Suprapubic skin (tissue), 3 donors: ENCODE measurements around the gene DIAPH2.

Experiments
- POLR2AphosphoS5 ChIP-seq, 3 donors: sonication (generic); formaldehyde crosslinking; IDR thresholded peaks; one replicate each; pipeline ENCODE4 v1.6.1; 2017; ENCODE audit warnings: antibody characterized with exemption in 3 of 3
- TF ChIP-seq, protein P1 (sequence below), 2 donors: fragments of 200-600 bp in 1 of 2; fragments of 450-650 bp in 1 of 2; sonication (generic) in 1 of 2; IDR thresholded peaks; one replicate each; pipeline ENCODE4 v1.5.1; 2016 to 2019; ENCODE audit warnings: antibody characterized with exemption in 2 of 2, mild to moderate bottlenecking in 1 of 2, moderate library complexity in 1 of 2

DNA sequence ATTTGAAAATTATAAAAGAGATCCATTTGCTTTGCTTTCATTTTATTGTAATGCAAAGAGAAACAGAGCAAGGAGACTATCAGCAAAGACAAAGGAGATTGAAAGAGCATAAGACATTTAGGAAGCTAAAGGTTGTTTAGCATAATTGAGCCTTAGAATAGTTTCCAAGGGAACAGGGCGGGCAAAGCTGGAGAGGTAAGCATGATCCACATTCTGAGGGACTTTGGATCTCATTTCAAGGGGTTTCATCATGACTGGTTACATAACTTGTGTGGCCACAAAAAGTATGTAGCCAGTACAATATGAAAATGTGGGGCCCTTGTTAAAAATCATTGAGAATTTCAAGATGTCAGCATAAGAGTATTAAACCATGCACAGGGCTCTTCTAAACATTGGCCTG is 605.6 kb downstream of the DIAPH2 start:
- no peak for TF ChIP-seq POLR2AphosphoS5 (IDR thresholded peaks at IDR 0.05)
- TF ChIP-seq, protein P1, sequence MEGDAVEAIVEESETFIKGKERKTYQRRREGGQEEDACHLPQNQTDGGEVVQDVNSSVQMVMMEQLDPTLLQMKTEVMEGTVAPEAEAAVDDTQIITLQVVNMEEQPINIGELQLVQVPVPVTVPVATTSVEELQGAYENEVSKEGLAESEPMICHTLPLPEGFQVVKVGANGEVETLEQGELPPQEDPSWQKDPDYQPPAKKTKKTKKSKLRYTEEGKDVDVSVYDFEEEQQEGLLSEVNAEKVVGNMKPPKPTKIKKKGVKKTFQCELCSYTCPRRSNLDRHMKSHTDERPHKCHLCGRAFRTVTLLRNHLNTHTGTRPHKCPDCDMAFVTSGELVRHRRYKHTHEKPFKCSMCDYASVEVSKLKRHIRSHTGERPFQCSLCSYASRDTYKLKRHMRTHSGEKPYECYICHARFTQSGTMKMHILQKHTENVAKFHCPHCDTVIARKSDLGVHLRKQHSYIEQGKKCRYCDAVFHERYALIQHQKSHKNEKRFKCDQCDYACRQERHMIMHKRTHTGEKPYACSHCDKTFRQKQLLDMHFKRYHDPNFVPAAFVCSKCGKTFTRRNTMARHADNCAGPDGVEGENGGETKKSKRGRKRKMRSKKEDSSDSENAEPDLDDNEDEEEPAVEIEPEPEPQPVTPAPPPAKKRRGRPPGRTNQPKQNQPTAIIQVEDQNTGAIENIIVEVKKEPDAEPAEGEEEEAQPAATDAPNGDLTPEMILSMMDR (IDR thresholded peaks at IDR 0.05): no peak
